ENCODE measurements around the gene XRCC5. TPM values are rescaled to one million over a fixed set of nuclear protein-coding genes. Genes with fewer than 3 reads are reported as not detected.

XRCC5 gene
- total and polyA plus RNA-seq, 2 donors (not counting 3 experiments of a cell fraction or from before 2014, with no cell fraction given) = 267 to 319 TPM

GRCh38 chr2:216172493-216172892 is 63.3 kb downstream of the XRCC5 start:
- peaks cover 43% of the 10 kb centered on the region for H3K79me2 ChIP-seq (ENCODE audit: control insufficient read depth, insufficient read depth, low read length)
- dilution Hi-C loops (cut with MboI; ENCODE audit: extremely low pct_ligation_motif_present, low sequenced_read_pairs) = no loop called here
- H3K4me1 ChIP-seq (ENCODE audit: control insufficient read depth, extremely low read depth, insufficient read depth, low read length) = no peaks in the 10 kb centered on the region
- intact Hi-C loops (cut with micrococcal nuclease) = no loop called here
- H4K20me1 ChIP-seq (replicated peaks; ENCODE audit: control insufficient read depth, extremely low read depth, insufficient read depth, low read length) = no peaks in the 10 kb centered on the region
- H3K36me3 ChIP-seq (ENCODE audit: control insufficient read depth in 2 of 2, extremely low read depth in 1 of 2, insufficient read depth in 2 of 2, low read length in 2 of 2) = peaks cover 13 to 32% of the 10 kb centered on the region in 2 experiments
- H3K27ac ChIP-seq (ENCODE audit: insufficient read depth, low read depth, low read length) = no peak overlapping the region
- no peaks in the 10 kb centered on the region for H3K9me3 ChIP-seq (replicated peaks; ENCODE audit: control insufficient read depth, insufficient read depth, low read length)
- no peak overlapping the region for H3K4me3 ChIP-seq (replicated peaks in 1 of 3; ENCODE audit: insufficient read depth in 1 of 3, low read depth in 1 of 3, low read length in 3 of 3)
- no peak overlapping the region for H3K4me2 ChIP-seq (ENCODE audit: insufficient read depth, low read length)
- no peaks in the 10 kb centered on the region for H3K27me3 ChIP-seq (ENCODE audit: control insufficient read depth in 2 of 2, insufficient read depth in 2 of 2, low read length in 2 of 2)
- FAIRE-seq = no peak
- POLR2A ChIA-PET = no interaction called here
- no peak overlapping the region for H2AFZ ChIP-seq (ENCODE audit: low read depth, low read length)
- TF ChIP-seq EZH2 (IDR thresholded peaks at IDR 0.05; ENCODE audit: borderline replicate concordance, low read depth, low read length, severe bottlenecking) (no peak), GATA2 (IDR thresholded peaks at IDR 0.05; ENCODE audit: insufficient read depth, insufficient read length, low read depth, low read length) (no peak), CTCF (IDR thresholded peaks at IDR 0.05; ENCODE audit: extremely low read depth in 1 of 2, insufficient read depth in 1 of 2, low read depth in 1 of 2, low read length in 2 of 2) (no peak), FOS (IDR thresholded peaks at IDR 0.05; ENCODE audit: borderline replicate concordance, insufficient read depth, low read length) (no peak), POLR2AphosphoS5 (IDR thresholded peaks at IDR 0.05; ENCODE audit: insufficient read depth, low read depth, low read length) (no peak)
- H3K9me1 ChIP-seq (replicated peaks; ENCODE audit: control insufficient read depth, extremely low read depth, insufficient read depth, low read length) = no peaks in the 10 kb centered on the region
- no TSS peak for BruUV-seq (replicated peaks)
- no peak overlapping the region for H3K9ac ChIP-seq (replicated peaks; ENCODE audit: extremely low read depth, insufficient read depth, low read length)
- CTCF ChIA-PET = interaction anchor here (1.0 to 2.6 kb wide), 3 partner anchors 23 to 43 kb away, joined by 3 to 8 read pairs (median 3); no protein-coding TSS in a partner anchor
- DNase-seq (ENCODE audit: low read depth, low spot score) = no peak

- Histone ChIP-seq H3K4me2 (ENCODE audit: insufficient read depth, low read length) (no peak overlapping the region), H3K36me3 (ENCODE audit: control insufficient read depth in 2 of 2, extremely low read depth in 1 of 2, insufficient read depth in 2 of 2, low read length in 2 of 2) (peaks cover 20 to 21% of the 10 kb centered on the region in 2 experiments), H2AFZ (ENCODE audit: low read depth, low read length) (no peak overlapping the region), H3K9ac (replicated peaks; ENCODE audit: extremely low read depth, insufficient read depth, low read length) (no peak overlapping the region), H3K27ac (ENCODE audit: insufficient read depth, low read depth, low read length) (no peak overlapping the region), H3K4me1 (ENCODE audit: control insufficient read depth, extremely low read depth, insufficient read depth, low read length) (no peaks in the 10 kb centered on the region), H4K20me1 (replicated peaks; ENCODE audit: control insufficient read depth, extremely low read depth, insufficient read depth, low read length) (no peaks in the 10 kb centered on the region), H3K9me1 (replicated peaks; ENCODE audit: control insufficient read depth, extremely low read depth, insufficient read depth, low read length) (no peaks in the 10 kb centered on the region), H3K27me3 (ENCODE audit: control insufficient read depth in 2 of 2, insufficient read depth in 2 of 2, low read length in 2 of 2) (no peaks in the 10 kb centered on the region), H3K9me3 (replicated peaks; ENCODE audit: control insufficient read depth, insufficient read depth, low read length) (no peaks in the 10 kb centered on the region), H3K79me2 (ENCODE audit: control insufficient read depth, insufficient read depth, low read length) (peaks cover 80% of the 10 kb centered on the region), H3K4me3 (replicated peaks in 1 of 3; ENCODE audit: insufficient read depth in 1 of 3, low read depth in 1 of 3, low read length in 3 of 3) (no peak overlapping the region)
- TF ChIP-seq CTCF (IDR thresholded peaks at IDR 0.05; ENCODE audit: extremely low read depth in 1 of 2, insufficient read depth in 1 of 2, low read depth in 1 of 2, low read length in 2 of 2) (no peak), FOS (IDR thresholded peaks at IDR 0.05; ENCODE audit: borderline replicate concordance, insufficient read depth, low read length) (no peak), MYC (IDR thresholded peaks at IDR 0.05; ENCODE audit: low read depth, low read length) (no peak), POLR2AphosphoS5 (IDR thresholded peaks at IDR 0.05; ENCODE audit: insufficient read depth, low read depth, low read length) (no peak), MAX (IDR thresholded peaks at IDR 0.05; ENCODE audit: insufficient read depth, insufficient read length) (no peak), JUN (IDR thresholded peaks at IDR 0.05; ENCODE audit: borderline replicate concordance, insufficient read depth, insufficient read length, low read depth) (no peak), EZH2 (IDR thresholded peaks at IDR 0.05; ENCODE audit: borderline replicate concordance, low read depth, low read length, severe bottlenecking) (no peak), GATA2 (IDR thresholded peaks at IDR 0.05; ENCODE audit: insufficient read depth, insufficient read length, low read depth, low read length) (no peak), POLR2A (IDR thresholded peaks at IDR 0.05; ENCODE audit: low read depth, low read length) (no peak)
- DNase-seq (ENCODE audit: low read depth, low spot score) = no peak
- BruUV-seq (replicated peaks) = no TSS peak
- dilution Hi-C loops (cut with MboI; ENCODE audit: extremely low pct_ligation_motif_present, low sequenced_read_pairs) (no loop called here), intact Hi-C loops (cut with micrococcal nuclease) (no loop called here)
- FAIRE-seq = no peak
- ChIA-PET CTCF (interaction anchor here (1.0 kb wide), 1 partner anchor 13 kb away, joined by 3 read pairs; no protein-coding TSS in a partner anchor), POLR2A (no interaction called here)
Measured at GRCh38 chr2:216179015-216179414, 69.9 kb downstream of the XRCC5 start.

Data from endothelial cell of umbilical vein (primary cell).